HepG2 (cell line): ENCODE results near the gene CORO1C.

Source experiments
- CBX1 ChIP-seq: IDR thresholded peaks from one replicate; pipeline ENCODE4 v1.6.1; 2016; ENCODE audit warnings: antibody characterized with exemption, low read depth
- CTCF ChIP-seq: sonication (generic); formaldehyde crosslinking; IDR thresholded peaks from 2 replicates; pipeline ENCODE4 v1.5.0; 2020; ENCODE audit warnings: mild to moderate bottlenecking, missing genetic modification reagents, moderate library complexity
- TOE1 ChIP-seq: sonication (generic); formaldehyde crosslinking; IDR thresholded peaks from 2 replicates; pipeline ENCODE4 v1.4.0; 2020; ENCODE audit warnings: mild to moderate bottlenecking, missing genetic modification reagents
- ZNF317 ChIP-seq: sonication (generic); formaldehyde crosslinking; IDR thresholded peaks from 2 replicates; pipeline ENCODE4 v1.5.0; 2020; ENCODE audit warnings: mild to moderate bottlenecking, missing genetic modification reagents

DNA sequence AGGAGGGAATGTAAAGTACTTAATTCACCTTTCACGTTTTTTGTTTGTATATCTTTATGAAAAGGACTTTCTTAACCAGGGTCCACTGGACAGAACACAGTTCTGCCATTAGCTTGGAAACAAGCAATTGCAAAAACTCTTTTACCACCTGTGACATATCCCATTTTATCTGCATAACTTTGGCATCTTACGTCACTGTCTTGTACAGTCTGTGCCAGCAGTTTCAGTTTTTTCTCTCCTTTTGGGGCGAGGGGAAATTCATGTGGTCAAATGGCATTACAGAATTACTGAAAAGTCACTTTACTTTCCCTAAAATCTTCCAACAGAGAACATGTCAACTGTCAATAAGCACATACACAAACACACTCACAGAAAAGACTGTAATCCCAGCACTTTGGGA is 53.9 kb downstream of the CORO1C start:
- no peak for TF ChIP-seq CTCF (CRISPR knock-in tag)
- no peak for TF ChIP-seq ZNF317 (CRISPR knock-in tag)
- TF ChIP-seq CBX1, result no peak
- TF ChIP-seq TOE1, result no peak
